Type B pancreatic cell (in vitro differentiated cells): ENCODE data around the gene ZBTB44. TPM values are rescaled to one million over a fixed set of nuclear protein-coding genes. Genes with fewer than 3 reads are reported as not detected.
"Not testable (repeated sequence)": the region's sequence is repeated elsewhere in the genome, so short reads cannot be mapped to it uniquely, and the experiment has no call there.

Experiments used
- DNase-seq: peaks from one replicate; pipeline ENCODE4 v3.0.0; 2021; ENCODE audit warnings: mixed read lengths; ENCODE audit not compliant: unreplicated experiment; ENCODE audit errors: extremely low spot score
- H3K27ac Mint-ChIP-seq: 2 replicates; pipeline ENCODE4 v1.8.0; 2021; ENCODE audit warnings: mild to moderate bottlenecking, mixed read lengths
- H3K27me3 Mint-ChIP-seq: 2 replicates; pipeline ENCODE4 v1.8.0; 2021; ENCODE audit warnings: mixed read lengths
- H3K36me3 Mint-ChIP-seq: 2 replicates; pipeline ENCODE4 v1.8.0; 2021; ENCODE audit warnings: mixed read lengths
- H3K4me1 Mint-ChIP-seq: one replicate; pipeline ENCODE4 v1.8.0; 2021; ENCODE audit warnings: mixed read lengths; ENCODE audit not compliant: unreplicated experiment
- H3K4me3 Mint-ChIP-seq: 2 replicates; pipeline ENCODE4 v1.8.0; 2021; ENCODE audit warnings: mild to moderate bottlenecking, mixed read lengths
- H3K9me3 Mint-ChIP-seq: 2 replicates; pipeline ENCODE4 v1.8.0; 2021; ENCODE audit warnings: mixed read lengths
- CTCF ChIP-seq: fragments of 200-600 bp; sonication (generic); conservative IDR thresholded peaks from 2 replicates; pipeline ENCODE4 v1.5.0; 2021; ENCODE audit warnings: antibody characterized with exemption, mild to moderate bottlenecking
- total RNA-seq: library from RNA; stranded (reverse); gene quantifications from 2 replicates; pipeline ENCODE4 v1.2.1, GENCODE V29; 2021; ENCODE audit warnings: low replicate concordance

ZBTB44 gene
- total RNA-seq, 1 donor from 2014 or later: 37.3 TPM

GRCh38 chr11:130340671-130341319, 26.1 kb upstream of the ZBTB44 start:
- DNase-seq: no peak
- Mint-ChIP-seq H3K27me3 (no peaks in the 10 kb centered on the region), H3K4me1 (no peaks in the 10 kb centered on the region), H3K4me3 (no peak overlapping the region), H3K36me3 (no peaks in the 10 kb centered on the region), H3K27ac (no peak overlapping the region), H3K9me3 (no peaks in the 10 kb centered on the region)
- no peak for TF ChIP-seq CTCF

GRCh38 chr11:130338667-130339066, 23.9 kb upstream of the ZBTB44 start:
- Mint-ChIP-seq H3K27me3 (no peaks in the 10 kb centered on the region), H3K4me1 (no peaks in the 10 kb centered on the region), H3K27ac (no peak overlapping the region), H3K9me3 (no peaks in the 10 kb centered on the region), H3K4me3 (no peak overlapping the region), H3K36me3 (no peaks in the 10 kb centered on the region)
- DNase-seq: no peak
- TF ChIP-seq CTCF: no peak

GRCh38 chr11:130337281-130338089, 22.8 kb upstream of the ZBTB44 start:
- H3K36me3 Mint-ChIP-seq: no peaks in the 10 kb centered on the region
- no peak for TF ChIP-seq CTCF
- no peaks in the 10 kb centered on the region for H3K4me1 Mint-ChIP-seq
- H3K4me3 Mint-ChIP-seq: no peak overlapping the region
- H3K27me3 Mint-ChIP-seq: no peaks in the 10 kb centered on the region
- no peak for DNase-seq
- H3K27ac Mint-ChIP-seq: no peak overlapping the region
- H3K9me3 Mint-ChIP-seq: no peaks in the 10 kb centered on the region

- H3K9me3 Mint-ChIP-seq, DNase-seq, H3K4me1 Mint-ChIP-seq, H3K36me3 Mint-ChIP-seq, H3K27me3 Mint-ChIP-seq, H3K4me3 Mint-ChIP-seq, H3K27ac Mint-ChIP-seq: not testable (repeated sequence)
Measured at GRCh38 chr11:130331397-130331796, 16.7 kb upstream of the ZBTB44 start.

GRCh38 chr11:130330101-130330684, 15.5 kb upstream of the ZBTB44 start:
- H3K4me1 Mint-ChIP-seq: peaks cover 4% of the 10 kb centered on the region
- no peak overlapping the region for H3K4me3 Mint-ChIP-seq
- no peak overlapping the region for H3K27ac Mint-ChIP-seq
- H3K36me3 Mint-ChIP-seq: peaks cover 5% of the 10 kb centered on the region
- TF ChIP-seq CTCF: no peak
- no peak for DNase-seq
- H3K9me3 Mint-ChIP-seq: peaks cover 10% of the 10 kb centered on the region
- no peaks in the 10 kb centered on the region for H3K27me3 Mint-ChIP-seq

- Mint-ChIP-seq H3K4me1 (peaks cover 4% of the 10 kb centered on the region), H3K36me3 (peaks cover 5% of the 10 kb centered on the region), H3K27ac (no peak overlapping the region), H3K4me3 (no peak overlapping the region), H3K27me3 (no peaks in the 10 kb centered on the region), H3K9me3 (peaks cover 10% of the 10 kb centered on the region)
- no peak for DNase-seq
- TF ChIP-seq CTCF: no peak
Measured at GRCh38 chr11:130328420-130328819, 13.7 kb upstream of the ZBTB44 start.
